GM08714 (cell line): ENCODE data around the gene MINDY2.

Experiments
- H3K4me3 ChIP-seq: fragments of 200-500 bp; sonication (Bioruptor generic); 2 replicates; pipeline ENCODE4 v1.5.1; 2014; ENCODE audit warnings: mild to moderate bottlenecking, low read length, inconsistent platforms
- ZNF274 ChIP-seq: IDR thresholded peaks from 2 replicates; pipeline ENCODE4 v1.6.1; 2012; ENCODE audit warnings: mild to moderate bottlenecking, low read depth, low read length

The MINDY2 gene

GRCh38 chr15:58770857-58771620 is at the start of gene MINDY2:
Gene MINDY2, plus strand, starts transcription at chr15:58771302. Its CDS starts 94 bp downstream, at chr15:58771396.
- peak within 1 kb of the TSS; percentile 82 for H3K4me3 ChIP-seq
- TF ChIP-seq ZNF274: no peak

- no peak for TF ChIP-seq ZNF274
Measured at GRCh38 chr15:58724466-58724865, 46.6 kb upstream of the MINDY2 start.

GRCh38 chr15:58726867-58727266 is 44.2 kb upstream of the MINDY2 start:
- H3K4me3 ChIP-seq: no peak overlapping the region; the same call in 1 of the 2 replicates
- no peak for TF ChIP-seq ZNF274

More at GRCh38 chr15:58724466-58724865, 46.6 kb upstream of the MINDY2 start:
- H3K4me3 ChIP-seq: no peak overlapping the region

- H3K4me3 ChIP-seq: no peak overlapping the region
- TF ChIP-seq ZNF274: no peak
Measured at GRCh38 chr15:58731756-58732535, 39.2 kb upstream of the MINDY2 start.

- no peak for TF ChIP-seq ZNF274
Measured at GRCh38 chr15:58732625-58733363, 38.3 kb upstream of the MINDY2 start.

GRCh38 chr15:58734859-58735258 is 36.2 kb upstream of the MINDY2 start:
- H3K4me3 ChIP-seq: no peak overlapping the region
- TF ChIP-seq ZNF274: no peak

More at GRCh38 chr15:58732625-58733363, 38.3 kb upstream of the MINDY2 start:
- H3K4me3 ChIP-seq: no peak overlapping the region

GRCh38 chr15:58736018-58736643 is 35.0 kb upstream of the MINDY2 start:
- H3K4me3 ChIP-seq: no peak overlapping the region
- no peak for TF ChIP-seq ZNF274

- no peak overlapping the region for H3K4me3 ChIP-seq
- no peak for TF ChIP-seq ZNF274
Measured at GRCh38 chr15:58737298-58737697, 33.8 kb upstream of the MINDY2 start.

GRCh38 chr15:58738046-58738707 is 32.9 kb upstream of the MINDY2 start:
- no peak overlapping the region for H3K4me3 ChIP-seq

GRCh38 chr15:58740436-58740835 is 30.7 kb upstream of the MINDY2 start:
- no peak overlapping the region for H3K4me3 ChIP-seq
- TF ChIP-seq ZNF274: no peak

More at GRCh38 chr15:58738046-58738707, 32.9 kb upstream of the MINDY2 start:
- TF ChIP-seq ZNF274: no peak

GRCh38 chr15:58741032-58741431 is 30.1 kb upstream of the MINDY2 start:
- TF ChIP-seq ZNF274: no peak
- no peak overlapping the region for H3K4me3 ChIP-seq

- no peak for TF ChIP-seq ZNF274
- H3K4me3 ChIP-seq: no peak overlapping the region
Measured at GRCh38 chr15:58742022-58742813, 28.9 kb upstream of the MINDY2 start.
